Right hindlimb (tissue), 1 donor: ENCODE measurements around the gene NR6A1.
"Not testable (repeated sequence)": the region's sequence is repeated elsewhere in the genome, so short reads cannot be mapped to it uniquely, and the experiment has no call there.

Source experiments
- DNase-seq: peaks from one replicate; pipeline ENCODE4 v3.0.0-alpha.2; 2018

Gene NR6A1

DNA sequence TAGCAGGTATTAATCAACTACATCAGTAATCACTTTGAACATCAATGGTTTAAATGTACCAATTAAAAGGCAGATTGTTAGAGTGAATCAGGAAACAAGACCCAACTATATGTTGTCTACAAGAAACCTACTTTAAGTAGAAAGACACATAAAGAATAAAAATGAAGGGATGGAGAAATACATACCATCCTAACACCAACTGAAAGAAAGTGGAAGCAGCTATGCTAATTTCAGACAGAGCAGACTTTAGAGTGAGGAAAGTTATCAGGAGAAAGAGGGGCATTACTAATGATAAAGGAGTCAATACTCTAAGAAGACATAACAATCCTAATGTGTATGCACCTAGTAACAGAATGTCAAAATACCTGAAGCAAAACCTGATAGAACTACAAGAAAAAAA is 125.8 kb downstream of the NR6A1 start:
- DNase-seq, result no peak

DNA sequence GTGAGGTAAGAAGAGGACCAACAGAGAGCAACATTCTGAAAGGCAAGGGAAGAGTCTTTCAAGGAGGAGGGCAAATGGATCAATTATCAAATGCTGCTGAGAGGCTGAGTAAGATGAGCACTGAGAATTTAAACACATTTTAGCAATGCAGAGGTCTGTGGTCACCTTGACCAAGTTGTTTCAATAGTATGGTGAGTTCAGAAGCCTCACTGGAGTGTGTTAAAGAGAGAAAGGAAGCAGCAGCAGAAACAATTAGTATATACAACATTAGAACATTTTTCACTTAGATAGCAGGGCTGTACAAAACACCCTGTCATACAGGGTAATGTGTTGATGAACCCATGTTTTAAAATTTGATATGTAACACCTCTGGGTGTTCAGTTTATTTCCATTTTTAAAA is 131.5 kb downstream of the NR6A1 start:
- no peak for DNase-seq

DNA sequence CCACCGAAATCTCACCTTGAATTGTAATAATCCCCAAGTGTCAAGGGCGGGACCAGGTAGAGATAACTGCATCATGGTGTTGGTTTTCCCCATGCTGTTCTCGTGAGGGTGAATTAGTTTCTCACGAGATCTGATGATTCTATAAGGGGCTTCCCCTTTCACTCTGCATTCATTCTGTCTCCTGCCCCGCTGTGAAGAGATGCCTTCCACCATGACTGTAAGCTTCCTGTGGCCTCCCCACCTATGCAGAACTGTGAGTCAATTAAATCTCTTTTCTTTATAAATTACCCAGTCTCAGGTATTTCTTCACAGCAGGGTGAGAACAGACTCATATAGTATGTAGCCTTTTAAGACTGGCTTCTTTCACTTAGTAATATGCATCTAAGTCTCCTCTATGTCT is 135.8 kb downstream of the NR6A1 start:
- no peak for DNase-seq

DNA sequence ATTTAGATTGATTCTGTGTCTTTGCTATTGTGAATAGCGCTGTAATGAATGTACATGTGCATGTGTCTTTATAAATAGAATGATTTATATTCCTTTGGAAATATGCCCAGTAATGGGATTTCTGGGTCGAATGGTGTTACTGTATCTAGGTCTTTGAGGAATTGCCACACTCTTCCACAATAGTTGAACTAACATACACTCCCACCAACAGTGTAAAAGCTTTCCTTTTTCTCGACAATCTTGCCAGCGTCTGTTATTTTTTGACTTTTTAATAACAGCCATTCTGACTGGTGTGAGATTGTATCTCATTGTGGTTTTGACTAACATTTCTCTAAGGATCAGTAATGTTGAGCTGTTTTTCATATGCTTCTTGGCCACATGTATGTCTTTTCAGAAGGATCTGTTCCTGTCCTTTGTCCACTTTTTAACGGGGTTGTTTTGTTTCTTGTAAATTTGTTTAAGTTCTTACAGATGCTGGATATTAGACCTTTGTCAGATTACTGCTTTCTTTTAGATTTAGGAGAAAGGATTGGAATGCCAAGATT is 139.0 kb downstream of the NR6A1 start:
- no peak for DNase-seq

DNA sequence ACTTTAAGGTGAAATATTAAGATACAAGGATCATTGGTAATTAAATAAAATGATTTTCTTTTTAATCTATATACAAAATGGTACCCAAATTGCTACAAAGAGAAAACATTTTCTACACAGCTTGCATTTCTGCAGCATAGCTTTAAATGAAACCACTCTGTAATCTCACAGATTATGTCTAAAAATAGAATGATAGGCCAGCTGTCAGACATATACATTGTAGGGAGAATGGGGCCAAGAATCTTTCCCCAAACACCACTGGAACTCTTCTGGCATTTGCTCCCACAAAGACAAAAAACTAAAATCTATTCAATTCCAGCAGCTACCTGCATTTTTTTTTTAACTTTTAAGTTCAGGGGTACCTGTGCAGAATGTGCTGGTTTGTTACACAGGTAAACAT is 139.8 kb downstream of the NR6A1 start:
- DNase-seq, result no peak

DNA sequence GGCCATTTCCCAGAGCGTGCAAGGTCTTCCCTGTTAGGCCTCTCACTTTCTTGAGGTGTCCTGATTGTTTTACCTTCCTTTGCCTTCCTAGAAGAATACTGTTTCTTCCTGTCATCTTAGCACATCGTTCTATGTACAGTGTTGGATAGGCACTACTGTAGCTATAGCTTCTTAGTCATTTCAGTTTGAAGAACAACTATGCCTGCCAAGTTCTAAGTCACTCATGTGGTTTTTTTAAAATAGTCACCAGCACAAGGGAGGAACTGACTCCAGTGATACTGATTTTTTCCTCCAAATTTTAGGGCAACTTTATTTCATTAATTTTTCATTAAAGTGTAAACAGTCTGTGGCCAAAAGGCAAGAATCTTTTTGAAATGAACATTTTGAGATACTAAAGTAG is 141.5 kb downstream of the NR6A1 start:
- no peak for DNase-seq

DNA sequence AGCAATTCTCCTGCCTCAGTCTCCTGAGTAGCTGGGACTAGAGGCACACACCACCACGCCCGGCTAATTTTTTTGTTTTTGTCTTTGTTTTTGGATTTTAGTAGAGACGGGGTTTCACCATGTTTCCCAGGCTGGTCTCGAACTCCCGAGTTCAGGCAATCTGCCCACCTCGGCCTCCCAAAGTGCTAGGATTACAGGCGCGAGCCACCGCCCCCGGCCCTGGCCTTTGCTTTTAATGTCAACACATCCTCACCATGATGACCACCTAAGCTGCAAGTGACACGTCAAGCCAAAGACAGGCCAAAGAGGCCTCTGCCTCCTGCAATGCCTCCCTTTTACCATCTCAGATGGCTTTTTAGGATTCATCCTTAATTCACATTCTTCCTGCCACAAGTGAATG is 142.4 kb downstream of the NR6A1 start:
- DNase-seq, result no peak

DNA sequence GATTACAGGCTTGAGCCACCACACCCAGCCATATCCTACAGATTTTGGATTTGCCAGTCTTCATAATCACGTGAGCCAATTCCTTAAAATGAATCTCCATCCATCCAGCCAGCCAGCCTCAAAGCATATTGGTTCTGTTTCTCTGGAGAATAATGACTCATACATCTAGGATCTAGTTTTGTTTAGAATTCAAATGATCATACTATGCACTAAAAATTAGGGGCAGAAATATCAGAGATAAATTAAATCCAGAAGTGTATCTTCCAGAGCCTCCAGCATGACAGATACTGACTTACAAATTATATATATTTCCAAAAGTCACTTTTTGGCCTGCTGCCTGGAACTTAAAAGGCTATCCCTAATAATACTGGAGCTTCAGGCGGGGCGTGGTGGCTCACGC is 144.8 kb downstream of the NR6A1 start:
- no peak for DNase-seq

DNA sequence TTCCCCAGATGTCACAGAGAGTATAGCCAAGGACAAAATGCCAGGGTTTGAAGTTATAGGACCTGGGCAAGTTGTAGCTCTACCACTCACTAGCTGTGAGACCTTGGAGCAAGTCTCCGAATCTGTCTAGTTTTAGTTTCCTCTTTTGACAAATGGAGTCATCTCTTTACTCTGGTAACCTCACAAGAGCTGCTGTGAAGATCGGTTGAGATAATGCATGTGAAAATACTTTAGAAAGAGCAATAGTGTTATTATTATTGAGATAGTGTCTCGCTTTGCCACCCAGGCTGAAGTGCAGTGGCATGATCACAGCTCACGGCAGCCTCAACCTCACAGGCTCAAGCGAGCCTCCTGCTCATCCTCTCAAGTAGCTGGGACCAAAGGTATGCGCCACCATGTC is 146.0 kb downstream of the NR6A1 start:
- DNase-seq, result no peak

DNA sequence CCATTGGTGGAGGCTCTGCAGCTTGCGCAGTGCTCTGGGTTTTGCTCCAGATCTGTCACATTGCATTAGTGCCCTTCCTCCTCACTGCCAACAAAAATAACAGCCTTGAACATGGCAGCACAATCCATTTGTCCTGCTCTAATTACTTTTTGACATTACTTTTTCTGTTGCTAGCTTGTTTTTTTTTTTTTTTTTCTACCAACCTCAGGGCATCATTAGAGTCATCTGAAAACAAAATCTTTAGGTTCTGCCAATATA is 146.4 kb downstream of the NR6A1 start:
- DNase-seq, result no peak

DNA sequence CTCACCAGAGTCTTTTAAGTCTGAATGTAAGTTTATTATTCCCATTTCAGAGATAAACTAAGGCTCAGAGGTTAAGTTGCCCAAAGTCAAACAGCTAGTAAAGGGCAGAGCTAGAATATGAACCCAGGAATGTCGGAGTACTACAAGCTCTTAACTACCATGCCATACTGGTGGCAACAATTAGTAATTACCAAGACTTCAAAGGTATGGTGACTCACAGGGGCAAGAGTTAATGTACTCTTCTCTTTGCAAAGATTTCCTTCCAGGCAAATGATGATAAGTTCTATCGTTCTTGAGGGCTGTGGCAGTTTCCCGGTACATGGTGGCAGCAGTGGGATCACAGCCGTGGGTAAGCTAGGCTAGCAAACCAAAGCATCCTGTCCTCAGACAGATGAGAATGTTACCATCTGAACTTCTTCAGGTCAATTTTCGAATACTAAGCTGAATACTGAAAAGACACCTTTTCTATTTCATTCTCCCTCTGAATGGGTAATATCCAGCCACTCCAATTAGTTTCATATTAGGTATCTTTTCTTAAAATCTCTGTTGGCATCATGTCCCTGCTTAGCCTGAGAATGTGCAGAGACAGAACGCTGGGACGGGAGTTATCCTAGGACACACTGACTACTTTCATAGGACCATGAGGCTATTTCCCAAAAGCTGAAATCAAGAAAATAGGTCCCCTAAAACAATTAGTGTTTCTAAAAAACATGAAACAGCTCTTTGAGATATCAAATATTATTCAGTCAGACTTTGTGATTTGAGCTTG is 147.0 kb downstream of the NR6A1 start:
- DNase-seq, result no peak

DNA sequence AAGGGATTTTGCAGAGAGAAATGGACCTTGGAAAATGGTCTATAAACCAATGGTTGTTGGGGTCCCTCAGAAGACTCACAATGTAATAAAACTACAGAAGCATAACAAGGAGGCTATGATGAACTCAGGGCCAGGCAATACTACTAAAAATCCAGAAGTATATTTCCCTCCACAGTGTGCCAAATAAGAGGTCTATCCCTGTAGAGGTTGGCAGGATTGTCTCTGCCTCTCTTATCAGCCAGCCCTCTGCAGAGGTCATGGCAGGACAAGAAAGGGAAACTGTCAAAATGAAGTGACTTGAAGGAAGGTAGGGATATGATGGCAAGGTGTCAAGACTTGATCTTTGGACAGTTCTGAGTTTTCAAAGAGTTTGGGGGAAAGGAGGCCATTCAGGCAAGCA is 148.2 kb downstream of the NR6A1 start:
- no peak for DNase-seq

DNA sequence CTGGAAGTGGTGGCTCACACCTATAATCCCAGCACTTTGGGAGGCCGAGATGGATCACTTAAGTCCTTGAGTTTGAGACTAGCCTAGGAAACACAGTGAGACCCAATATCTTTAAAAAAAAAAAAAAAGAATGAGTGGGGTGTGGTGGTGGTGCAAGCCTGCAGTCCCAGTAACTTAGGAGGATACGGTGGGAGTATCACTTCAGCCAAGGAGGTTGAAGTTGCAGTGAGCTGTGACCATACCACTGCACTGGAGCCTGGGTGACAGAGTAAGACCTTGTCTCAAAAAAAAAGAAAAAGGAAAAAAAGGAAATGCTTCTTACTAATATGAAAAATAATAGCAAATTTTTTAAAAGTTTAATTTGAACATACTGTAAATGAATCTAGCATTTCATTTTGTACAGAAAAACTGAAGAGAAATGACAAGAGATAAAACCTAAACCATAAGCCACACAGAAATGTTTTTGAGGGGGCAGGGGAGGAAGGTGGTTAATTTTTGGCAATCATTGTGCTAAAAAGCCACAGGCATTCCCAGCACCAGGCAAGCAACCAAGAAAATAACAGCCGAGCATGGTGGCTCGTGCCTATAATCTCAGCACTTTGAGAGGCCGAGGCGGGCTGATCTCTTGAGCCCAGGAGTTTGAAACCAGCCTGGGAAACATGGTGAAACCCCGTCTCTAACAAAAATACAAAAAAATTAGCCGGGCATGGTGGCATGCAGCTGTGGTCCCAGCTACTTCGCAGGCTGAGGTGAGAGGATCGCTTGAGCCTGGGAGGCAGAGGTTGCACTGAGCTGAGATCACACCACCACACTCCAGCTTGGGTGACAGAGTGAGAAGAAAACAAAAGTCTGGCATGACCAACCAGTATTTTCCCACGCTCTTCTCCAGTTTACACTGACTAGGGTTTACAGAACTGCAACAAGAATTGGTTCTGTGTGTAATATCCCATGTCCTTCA is 149.5 kb downstream of the NR6A1 start:
- DNase-seq, result no peak

DNA sequence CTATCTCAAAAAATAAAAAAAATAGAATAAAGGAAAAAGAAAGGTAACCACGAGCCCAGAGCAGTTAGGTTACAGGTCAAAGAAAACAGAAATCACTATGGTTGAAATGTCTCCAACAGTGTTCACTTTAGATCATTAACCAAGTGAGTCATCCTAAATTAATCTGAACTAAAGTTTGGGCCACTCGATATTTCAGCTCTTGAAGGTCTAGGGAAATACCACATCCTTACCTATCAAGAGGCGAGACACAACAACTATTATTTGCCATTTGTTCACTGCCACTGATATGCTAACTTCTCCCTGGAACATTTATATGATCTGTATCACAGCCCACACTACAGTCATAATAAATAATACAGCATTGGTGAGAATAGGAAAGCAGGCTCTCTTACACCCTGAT is 152.6 kb downstream of the NR6A1 start:
- DNase-seq, result no peak

DNA sequence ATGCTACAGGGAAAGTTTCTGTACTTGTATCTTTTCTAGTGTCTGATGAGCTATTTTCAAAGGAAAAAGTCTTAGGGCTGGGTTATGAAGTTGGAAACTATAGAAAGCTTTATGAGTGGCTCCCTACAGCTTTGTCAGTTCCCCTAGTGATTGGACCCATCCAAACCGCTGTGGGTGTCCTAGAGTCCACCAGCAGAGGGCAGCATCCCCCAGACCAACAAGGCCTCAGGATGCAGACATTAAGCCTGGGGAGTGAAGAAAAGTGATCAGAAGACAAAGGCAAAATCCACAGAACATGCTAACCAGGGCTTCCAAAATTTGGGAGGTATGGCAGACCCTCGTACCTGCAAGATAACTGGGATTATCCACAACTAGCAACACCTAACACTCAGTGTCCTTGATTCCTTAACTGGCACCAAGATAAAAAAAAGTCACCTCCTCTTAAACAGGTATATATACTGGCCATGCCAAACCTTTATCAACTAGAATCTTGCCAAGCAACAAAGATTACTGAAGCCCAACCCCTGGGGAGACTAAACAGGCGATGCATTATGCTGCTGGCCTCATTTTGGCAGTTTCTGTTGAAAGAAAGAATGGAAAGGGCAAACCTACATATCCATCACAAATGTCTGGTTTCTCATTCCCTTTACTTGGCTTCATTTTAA is 153.5 kb downstream of the NR6A1 start:
- DNase-seq, result peak; percentile 84

DNA sequence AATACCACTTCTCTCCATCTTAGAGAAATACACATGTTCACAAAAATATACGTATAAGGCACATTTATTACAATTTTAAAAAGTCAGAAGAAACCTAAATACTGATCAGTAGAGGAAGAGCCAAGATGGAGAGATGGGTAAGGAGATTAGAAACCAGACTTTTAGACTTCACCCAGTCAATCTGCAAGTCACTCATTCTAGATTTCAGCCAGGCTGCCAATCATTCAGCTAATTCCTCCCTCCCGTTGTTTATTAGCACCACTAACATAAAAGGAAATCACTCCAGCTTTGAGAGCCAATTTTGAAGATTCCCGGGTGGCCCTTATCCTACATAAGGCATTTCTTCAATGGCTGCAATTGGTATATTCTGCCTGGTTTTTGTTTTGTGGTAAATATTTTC is 154.2 kb downstream of the NR6A1 start:
- no peak for DNase-seq

DNA sequence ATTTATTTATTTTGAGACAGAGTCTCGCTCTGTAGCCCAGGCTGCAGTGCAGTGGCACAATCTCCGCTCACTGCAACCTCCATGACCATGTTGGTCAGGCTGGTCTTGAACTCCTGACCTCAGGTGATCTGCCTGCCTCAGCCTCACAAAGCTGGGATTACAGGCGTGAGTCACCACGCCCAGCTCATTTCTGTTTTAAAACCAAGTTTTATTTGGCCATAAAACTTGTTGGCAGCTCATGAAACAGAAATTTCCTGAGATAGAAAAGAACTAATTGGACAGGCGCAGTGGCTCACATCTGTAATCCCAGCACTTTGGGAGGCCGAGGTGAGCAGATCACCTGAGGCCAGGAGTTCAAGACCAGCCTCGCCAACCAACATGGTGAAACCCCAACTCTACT is 155.3 kb downstream of the NR6A1 start:
- not testable (repeated sequence) for DNase-seq

DNA sequence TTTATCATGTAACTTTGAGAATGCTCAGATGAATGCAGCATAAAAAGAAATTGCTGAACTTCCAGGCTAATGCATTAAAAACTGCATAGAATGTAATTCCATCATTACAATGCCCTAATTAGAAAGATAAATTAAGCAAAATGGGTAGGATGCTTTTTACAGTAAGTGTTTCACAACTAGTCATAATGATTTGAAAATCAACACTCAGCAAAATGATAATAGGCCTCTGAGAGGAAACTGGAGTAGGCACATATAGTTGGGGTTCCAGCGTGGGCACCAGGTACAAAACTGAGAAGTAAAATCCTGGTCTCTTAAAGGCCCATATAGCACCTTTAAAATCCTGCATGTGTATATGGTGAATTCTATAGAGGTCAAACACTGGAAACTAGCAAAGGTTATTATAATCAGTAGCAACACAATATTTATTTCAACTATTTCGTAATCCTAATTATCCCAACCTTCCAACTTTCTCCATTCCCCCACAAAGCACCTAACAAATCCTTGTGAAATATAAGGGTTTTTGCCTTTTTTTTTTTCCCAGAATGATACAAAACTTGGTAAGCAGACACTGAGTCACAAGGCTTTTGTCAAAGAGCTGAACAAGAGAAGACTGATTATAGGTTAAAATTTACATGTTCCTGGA is 155.9 kb downstream of the NR6A1 start:
- DNase-seq, result no peak

DNA sequence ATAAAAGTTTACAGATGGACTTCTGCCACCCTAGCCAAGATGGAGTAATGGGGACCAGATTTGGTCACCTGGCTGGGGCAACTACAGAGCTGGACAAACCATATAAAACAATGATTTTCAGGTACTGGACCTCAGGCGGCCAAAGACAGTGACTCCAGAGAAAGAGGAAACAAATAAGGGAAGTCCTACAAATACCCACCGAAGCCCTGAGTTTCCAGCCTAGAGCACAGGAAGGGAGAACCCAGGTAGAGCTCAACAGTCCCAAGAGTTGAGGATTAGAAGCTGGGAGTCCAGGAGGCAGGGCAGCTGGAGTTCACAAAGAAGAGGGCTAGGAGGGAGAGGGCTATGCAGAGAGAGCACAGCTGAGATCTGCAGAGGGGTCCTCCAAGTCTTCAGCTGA is 157.3 kb downstream of the NR6A1 start:
- no peak for DNase-seq

DNA sequence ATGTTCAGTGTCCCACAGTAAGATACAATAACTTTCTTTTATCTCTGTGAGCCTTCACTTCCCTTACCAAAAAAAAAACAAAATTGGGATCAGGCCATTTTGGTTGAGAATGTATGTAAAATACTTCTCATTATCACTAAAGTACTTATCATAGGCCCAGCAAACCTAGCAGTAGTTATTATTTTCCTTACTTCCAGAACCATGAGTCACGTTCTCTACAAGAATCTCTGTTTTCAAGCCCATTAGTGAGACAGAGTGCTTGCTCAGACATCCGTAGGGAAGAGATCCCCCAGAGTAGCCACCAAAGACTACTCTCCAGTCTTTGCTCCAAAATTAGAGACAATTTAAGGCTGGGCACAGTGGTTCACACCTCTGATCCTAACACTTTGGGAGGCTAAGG is 160.0 kb downstream of the NR6A1 start:
- DNase-seq, result no peak

DNA sequence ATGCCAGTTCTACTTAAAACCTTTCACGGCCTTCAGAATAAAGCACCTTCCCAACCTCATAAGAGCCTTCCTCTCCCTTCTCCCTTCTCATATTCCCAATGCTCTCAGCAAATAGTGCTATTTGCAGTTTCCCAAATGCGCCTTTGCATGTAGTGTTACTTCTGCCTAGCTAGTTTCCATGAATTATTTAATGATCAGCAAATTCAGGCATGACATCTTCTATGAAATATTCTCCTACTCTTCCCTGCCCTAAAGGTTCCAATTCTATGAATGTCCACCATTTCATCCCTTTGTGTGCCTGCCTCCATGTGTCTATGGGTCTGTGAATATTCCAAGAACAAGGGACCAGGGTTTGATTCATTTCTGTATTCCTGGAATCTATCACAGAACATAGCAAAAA is 165.1 kb downstream of the NR6A1 start:
- no peak for DNase-seq

DNA sequence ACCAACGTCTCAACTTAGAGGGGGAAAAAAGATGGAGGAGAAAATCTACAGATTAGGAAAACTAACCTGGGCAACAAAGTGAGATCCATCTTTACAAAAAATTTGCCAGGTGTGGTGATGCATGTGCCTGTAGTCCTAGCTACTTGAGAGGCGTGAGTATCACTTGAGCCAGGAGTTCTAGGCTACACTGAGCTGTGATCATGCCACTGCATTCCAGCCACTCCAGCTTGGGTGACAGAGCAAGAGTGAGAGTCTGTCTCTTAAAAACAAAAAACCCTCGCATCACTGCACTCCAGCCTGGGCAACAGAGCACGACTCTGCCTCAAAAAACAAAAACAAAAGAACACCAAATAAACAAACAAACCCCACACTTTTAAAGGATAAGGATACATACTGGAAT is 165.9 kb downstream of the NR6A1 start:
- no peak for DNase-seq

DNA sequence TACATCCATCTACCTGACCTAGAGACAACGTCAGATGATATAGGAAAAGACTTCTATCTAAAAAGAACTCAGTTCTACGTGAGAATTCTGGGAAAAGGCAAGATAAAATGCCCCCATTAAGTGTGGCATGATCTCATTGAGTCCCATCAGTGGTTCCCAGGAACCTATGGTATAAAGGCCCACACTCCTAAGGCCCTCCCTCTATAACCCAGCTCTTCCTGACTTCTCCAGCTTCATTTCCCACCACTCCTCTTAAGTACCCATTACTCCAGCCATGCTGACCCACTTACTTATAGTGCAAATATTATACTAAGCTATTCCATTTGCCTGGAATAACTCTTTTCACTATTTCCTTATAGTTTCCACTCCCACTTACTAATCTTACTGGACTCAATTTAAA is 168.5 kb downstream of the NR6A1 start:
- no peak for DNase-seq
